SKM-1 treated with dmso at 0.1 percent for 144 hours (cell line): ENCODE measurements around the gene PLSCR3.
"Not testable (repeated sequence)": the region's sequence is repeated elsewhere in the genome, so short reads cannot be mapped to it uniquely, and the experiment has no call there.

Experiments used
- DNase-seq: peaks from one replicate; lab custom pipeline; 2025; ENCODE audit not compliant: unreplicated experiment; lab: John Stamatoyannopoulos, UW

Gene PLSCR3

DNA sequence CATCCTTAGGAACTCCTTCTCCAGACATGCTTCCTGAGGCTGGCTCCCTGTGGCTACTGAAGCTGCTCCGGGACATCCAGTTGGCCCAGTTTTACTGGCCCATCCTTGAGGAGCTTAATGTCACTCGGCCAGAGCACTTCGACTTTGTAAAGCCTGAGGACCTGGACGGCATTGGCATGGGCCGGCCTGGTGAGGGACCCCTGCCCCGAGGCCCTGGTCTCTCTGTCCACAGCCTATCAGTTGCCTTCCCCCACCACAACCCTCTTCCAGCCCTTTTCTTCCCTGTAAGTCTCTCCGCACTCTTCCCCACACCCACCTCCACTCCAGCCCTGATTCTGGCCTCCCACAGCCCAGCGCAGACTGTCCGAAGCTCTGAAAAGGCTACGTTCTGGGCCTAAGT, 11.4 kb downstream of the PLSCR3 start:
- DNase-seq = no peak

DNA sequence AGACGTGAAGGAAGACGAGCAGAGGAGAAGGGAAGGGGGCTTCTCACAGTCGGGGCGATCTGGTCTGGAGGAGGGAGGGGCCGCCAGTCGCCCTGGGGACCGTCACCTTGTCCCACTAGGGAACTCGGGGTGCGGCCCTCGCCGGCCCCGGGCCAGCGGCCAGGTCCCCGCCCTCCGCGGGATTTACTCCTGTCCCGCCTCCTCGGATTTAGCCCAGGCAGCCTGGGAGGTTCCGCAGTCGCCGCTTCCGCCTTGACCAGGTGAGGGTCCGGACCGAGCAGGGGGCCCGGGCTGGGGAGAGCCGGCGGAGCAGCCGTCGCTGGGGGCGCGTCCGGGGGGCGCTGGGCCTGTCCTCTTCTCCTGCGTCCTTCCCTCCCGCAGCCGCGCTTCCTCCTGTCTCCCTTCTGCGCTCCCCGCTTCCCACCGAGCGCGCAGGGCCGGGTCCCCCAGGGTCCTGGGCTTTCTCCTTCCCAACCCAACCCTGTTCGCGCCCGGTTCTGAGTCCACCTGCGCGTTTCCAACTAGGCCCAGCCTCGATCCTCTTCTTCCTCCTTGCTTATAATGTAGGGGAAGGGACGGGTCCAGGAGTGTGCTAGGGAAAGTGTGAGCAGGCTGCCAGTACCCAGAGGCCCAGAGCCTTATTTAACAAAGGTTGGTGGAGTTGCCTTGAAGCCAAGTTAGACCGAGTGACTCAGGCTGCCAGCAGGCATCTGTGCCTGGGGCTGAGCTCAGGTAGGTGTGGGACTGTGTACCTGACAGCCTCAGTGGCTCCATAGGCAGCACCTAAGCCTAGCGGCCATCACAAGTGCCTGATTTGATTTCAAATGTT, 13.3 kb downstream of the PLSCR3 start, which contains the start of gene TNK1:
TSS of gene TNK1 (plus strand) at position 235 of the 829 bp plus-strand sequence. CDS start 1,838 bp downstream, outside the sequence.
- DNase-seq = no peak

DNA sequence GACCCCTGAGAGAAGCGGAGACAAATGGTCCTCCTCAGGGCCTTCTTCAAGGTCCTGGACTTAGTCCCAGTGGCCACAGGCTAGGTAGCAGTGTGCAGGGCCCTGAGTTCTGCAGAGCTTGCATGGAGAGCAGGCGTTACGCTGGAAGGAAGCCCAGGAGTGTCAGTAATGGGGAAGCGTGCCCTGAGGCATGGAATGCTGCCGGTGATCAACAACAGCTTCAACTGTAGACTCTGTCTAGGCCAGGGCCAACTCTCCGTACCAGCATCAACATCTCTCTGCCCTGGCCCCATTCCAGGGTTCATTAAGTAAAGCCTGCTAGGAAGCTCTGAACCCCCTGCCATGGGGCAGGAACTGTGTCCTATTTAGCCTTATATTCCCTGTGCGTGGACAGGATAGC, 14.0 kb downstream of the PLSCR3 start:
- no peak for DNase-seq

DNA sequence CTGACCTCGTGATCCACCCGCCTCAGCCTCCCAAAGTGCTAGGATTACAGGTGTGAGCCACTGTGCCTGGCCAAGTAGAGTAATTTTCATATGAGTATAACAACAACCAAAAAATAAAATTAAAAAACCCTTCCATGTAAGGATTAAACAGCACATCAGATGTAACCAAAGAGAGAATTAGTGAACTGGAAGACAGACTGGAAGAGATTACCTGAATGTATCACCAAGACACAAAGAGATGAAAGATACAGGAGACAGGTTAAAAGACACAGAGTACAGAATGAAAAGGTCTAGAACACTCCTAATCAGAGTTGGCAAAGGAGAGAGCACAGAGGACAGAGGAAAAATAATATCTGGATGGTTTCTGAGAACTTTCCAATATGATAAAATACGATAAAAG, 15.2 kb downstream of the PLSCR3 start:
- no peak for DNase-seq

DNA sequence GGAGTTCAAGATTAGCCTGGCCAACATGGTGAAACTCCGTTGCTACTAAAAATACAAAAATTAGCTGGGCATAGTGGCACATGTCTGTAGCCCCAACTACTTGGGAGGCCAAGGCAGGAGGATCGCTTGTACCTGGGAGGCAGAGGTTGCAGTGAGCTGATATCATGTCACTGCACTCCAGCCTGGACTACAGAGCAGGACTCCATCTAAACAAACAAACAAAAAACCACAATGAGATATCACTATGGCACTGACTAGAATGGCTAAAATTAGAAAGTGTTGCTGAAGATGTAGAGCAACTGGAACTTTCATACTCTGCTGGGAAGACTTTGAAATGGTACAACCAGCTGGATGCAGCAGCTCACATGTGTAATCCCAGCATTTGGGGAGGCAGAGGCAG, 20.0 kb downstream of the PLSCR3 start:
- no peak for DNase-seq

DNA sequence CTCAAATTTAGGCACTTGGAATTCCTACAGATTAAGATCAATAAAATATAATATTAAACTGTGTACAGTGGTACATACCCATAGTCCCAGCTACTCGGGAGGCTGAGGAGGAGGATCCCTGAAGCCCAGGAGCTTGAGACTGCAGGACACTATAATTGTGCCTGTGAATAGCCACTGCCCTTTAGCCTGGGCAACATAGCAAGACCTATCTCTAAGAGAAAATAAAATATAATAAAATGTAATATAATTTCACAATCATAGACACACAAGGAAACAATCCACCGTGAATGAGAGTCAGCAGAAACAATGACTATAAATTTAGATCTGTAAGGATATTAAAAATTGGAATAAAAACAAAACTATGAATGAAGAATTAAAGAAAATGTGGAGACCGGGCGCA, 23.5 kb downstream of the PLSCR3 start:
- DNase-seq = no peak

DNA sequence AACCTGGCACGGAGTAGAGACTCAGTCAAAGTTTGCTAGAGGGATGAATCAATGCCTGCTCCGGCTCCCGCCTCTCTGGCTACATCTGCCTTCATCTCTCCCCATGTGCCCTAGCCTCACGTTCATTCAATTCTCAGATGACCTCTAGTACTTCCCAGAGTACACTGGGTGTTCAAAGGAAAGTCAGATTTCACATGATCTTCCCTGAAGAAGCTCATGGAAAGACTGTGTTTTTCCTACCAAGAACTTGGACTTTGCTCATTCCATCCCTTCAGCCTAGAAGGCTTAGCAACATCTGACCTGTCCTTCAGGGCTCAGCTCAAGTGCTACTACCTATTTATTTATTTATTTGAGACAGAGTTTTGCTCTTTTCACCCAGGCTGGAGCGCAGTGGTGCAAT, 24.5 kb downstream of the PLSCR3 start:
- no peak for DNase-seq

DNA sequence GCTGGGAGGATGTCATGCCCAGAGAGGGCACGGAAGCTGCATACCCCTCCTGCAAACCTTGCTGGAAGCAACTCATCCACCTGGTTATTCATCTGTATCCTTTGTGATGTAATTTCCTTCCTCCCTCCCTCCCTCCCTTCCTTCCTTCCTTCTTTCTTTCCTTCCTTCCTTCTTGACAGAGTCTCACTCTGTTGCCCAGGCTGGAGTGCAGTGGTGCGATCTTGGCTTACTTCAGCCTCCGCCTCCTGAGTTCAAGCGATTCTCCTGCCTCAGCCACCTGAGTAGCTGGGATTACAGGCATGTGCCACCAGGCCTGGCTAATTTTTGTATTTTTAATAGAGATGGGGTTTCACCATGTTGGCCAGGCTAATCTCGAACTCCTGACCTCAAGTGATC, 25.7 kb downstream of the PLSCR3 start:
- DNase-seq = not testable (repeated sequence)

DNA sequence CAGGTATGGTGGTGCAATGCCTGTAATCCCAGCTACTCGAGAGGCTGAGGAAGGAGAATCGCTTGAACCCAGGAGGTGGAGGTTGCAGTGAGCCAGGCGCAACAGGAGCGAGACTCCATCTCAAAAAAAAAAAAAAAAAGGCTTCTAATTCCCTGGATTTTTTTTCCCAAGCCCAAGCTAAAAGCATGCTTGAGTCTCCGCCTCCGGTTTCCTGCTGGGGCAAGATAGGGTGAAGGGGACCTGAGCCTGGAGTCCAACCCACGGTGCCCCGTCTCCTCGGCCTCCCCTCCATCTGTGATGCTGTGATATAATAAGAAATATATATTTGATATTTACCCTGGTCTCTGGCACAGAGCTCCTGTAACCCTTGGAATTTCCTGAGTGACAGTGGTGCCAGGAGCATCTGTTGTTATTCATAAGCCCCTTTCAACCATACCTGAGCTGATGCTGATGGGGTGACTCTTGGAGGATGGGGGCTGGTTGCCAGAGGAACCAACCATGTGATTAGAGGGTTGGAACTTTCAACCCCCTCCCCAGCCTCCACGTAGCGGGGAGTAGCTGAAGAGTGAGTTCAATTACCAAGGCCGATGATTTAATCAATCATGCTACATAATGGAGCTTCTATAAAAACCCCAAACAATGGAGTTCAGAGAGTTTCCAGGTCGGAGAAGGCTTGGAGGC, 26.3 kb downstream of the PLSCR3 start:
- DNase-seq = no peak

DNA sequence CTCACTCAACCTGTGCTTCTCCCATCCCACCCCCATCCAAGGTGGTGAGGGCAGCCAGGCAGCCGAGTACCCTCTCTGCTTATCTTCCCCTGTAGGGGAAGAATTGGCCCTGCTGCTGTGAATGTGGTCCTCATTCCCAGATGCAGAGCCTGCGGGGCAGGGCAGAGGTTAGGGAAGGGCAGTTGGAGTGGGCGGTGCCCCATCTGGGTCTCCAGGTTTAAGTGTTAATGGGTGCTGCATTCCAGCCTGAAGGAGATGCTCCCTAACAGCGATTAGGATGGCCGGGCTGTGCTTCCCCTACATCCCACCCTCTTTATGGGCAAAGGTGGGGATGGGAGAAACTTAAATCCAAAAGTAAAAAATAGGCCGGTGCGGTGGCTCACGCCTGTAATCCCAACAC, 27.2 kb downstream of the PLSCR3 start:
- DNase-seq = no peak

DNA sequence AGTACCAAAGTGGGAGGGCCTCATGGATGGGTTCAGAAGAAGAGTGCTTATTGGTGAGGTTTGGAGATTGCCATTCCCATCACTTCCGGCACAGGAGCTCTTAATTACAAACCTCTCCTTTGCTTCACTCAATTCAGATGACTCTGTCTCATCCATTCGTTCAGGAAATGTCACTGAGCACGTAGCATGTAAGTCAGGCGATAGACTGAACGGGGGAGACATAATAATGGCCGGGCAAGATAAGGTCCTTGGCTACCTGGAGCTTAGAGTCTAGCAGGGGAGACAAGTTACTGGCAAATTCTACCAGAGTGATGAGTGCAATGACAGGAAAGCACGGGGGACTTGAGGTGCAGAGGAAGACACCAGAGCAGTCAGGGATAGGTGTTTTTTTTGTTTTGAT, 28.4 kb downstream of the PLSCR3 start:
- not testable (repeated sequence) for DNase-seq

DNA sequence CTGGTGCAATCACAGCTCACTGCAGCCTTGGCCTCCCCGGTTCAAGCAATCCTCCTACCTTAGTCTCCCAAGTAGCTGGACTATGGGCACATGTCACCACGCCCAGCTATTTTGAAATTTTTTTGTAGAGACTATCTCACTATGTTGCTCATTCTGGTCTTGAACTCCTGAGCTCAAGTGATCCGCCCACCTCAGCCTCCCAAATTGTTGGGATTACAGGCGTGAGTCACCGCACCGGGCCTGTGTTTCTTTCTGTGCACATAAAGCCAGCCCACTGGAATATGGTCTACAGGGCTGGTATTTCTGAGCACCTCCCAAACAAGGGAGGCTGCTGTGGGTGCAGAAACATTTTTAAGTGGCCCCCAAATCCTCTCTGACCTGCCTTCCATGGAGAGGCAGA, 31.0 kb downstream of the PLSCR3 start:
- no peak for DNase-seq

DNA sequence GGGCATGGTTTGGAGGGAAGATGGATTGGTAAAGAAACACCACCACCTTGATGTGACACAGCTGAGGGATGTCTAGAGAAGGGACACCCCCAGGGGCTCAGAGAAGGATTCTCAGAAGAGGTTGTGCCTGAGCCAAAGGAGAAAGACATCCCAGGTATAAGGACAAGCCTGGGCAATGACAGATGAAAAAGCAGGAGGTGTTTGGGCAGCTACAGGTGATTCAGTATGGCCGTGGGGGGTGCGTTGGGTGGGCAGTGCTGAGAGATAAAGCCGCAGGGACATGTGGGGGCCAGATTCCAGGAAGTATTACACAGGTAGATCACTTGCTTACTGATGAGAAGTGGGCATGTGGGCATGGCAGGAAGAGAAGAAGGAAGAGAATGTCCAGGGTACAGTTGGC, 32.4 kb downstream of the PLSCR3 start:
- DNase-seq = no peak

DNA sequence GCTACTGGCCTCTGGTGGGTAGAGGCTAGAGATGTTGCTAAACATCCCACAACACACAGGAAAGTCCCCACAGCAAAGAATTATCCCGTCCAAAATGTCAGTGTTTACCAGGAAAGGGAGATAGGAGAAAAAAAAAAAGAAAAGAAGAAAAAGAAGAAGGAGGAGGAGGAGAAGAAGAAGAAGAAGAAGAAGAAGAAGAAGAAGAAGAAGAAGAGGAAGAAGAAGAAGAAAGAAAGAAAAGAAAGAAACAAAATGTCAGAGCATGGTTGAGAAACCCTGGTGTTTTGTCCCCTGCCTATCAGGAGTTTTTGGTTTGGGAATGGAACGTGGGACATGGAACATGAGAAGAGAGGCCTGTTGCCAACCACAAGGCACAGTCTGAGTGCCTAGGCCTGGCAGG, 36.9 kb downstream of the PLSCR3 start:
- DNase-seq = no peak

DNA sequence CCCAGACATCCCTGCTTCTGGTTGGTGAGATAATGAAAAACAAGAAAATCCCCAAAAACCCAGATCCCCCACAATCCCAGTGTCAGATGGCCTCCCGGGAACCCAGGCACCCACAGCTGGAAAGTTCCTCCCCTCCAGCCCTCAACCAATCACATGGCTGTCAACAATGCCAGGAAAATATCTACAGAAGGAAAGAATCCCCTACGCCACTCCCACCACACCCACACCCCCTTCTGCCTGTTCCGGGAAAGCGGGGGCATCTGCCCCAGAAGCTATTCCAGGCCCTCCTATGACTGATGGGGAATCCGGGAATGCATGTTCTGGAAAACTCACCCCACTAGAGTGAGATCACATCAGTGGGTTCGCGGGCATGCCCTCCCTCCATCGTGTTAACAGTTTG, 37.6 kb downstream of the PLSCR3 start:
- no peak for DNase-seq

DNA sequence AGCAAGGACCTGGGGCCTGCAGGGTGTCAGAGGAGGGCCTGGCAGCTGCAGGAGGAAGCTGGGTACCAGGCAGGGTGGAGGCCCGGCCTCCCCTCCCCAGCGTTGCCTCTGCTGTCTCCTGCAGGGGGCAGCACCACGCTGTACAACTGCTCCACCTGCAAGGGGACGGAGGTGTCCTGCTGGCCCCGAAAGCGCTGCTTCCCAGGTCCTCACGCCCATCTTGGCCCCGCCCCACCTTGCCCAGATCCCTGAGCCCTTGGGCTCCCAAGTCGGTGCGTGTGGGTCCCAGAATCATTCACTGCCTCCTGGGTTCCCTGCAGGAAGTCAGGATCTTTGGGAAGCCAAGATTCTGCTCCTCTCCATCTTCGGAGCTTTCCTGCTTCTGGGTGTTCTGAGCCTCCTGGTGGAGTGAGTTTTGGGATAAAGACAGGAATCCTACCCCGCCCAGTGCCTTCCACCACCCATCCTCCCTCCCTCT, 38.2 kb downstream of the PLSCR3 start:
- DNase-seq = peak; percentile 57

DNA sequence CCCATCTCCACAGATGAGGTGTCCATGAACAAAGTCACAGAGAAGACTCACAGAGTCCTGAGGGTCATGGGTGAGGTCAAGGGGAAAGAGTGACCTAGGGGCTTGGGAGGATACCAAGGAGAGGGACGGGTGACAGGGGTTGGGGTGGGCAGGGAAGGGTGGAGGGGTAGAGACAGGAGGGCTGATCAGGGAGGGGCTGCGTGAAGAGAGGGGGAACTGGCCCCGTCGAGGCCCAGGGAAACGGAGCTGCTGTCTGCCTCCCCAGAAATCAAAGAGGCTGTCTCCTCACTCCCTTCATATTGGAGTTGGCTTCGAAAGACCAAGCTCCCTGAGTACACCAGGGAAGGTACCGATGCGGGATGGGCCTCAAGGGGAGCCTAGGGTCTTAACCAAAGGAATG, 38.8 kb downstream of the PLSCR3 start:
- no peak for DNase-seq

DNA sequence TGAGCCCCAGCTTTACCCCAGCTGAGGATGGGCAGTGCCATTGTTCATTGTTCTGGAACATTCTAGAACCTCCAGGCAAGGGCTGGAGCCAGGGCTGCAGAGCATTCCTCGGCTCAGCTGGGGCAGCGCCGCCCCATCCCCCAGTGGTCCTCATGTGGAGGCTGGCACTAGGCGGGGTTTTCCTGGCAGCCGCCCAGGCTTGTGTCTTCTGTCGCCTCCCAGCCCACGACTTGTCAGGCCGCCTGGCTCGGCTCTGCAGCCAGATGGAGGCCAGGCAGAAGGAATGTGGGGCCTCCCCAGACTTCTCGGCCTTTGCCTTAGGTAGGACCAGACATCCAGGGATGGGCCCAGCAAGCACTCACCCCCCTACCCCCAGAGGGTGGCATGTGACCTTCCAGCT, 39.3 kb downstream of the PLSCR3 start, which contains the start of gene TMEM95:
TSS of gene TMEM95 (plus strand) at position 104 of the 400 bp plus-strand sequence. CDS start at position 153, 49 bp downstream.
- DNase-seq = no peak

DNA sequence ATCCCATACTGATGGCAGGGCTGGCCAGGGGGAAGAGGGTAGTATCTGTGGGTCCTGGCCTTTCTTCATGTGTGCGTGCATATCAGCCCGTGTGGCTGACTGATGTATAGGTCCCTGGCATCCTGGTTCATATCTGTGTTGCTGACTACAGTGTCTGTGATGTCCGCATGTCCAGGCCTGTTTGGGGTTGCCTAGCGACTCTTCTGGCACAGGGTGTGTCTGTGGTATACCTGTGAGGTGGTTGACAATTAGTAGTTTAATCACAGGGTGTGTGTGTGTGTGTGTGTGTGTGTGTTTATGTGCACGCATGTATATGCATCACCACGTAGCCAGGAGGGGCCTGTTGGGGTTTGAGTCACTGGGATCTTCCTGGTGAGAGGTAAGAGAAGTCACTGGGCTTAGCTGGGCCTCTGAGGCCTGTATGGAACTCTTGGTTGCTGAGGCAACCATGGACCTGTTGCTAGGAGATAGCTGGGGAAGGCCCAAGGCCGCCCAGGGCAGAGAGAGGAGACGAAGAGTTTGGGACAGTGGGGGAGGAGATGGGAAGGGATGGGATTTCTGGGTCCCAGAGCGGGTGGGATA, 40.0 kb downstream of the PLSCR3 start:
- DNase-seq = no peak

DNA sequence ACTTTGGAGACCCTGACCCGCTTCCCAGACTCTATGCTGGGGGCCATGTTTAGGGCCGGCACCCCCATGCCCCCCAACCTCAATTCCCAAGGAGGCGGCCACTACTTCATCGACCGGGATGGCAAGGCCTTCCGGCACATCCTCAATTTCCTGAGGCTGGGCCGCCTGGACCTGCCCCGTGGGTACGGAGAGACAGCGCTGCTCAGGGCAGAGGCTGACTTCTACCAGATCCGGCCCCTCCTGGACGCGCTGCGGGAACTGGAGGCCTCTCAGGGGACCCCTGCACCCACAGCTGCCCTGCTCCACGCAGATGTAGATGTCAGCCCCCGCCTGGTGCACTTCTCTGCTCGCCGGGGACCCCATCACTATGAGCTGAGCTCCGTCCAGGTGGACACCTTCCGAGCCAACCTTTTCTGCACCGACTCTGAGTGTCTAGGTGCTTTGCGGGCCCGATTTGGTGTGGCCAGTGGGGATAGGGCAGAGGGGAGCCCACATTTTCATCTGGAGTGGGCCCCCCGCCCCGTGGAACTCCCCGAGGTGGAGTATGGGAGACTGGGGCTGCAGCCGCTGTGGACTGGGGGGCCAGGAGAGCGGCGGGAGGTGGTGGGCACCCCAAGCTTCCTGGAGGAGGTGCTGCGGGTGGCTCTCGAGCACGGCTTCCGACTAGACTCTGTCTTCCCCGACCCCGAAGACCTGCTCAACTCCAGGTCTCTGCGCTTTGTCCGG, 41.3 kb downstream of the PLSCR3 start:
- no peak for DNase-seq

DNA sequence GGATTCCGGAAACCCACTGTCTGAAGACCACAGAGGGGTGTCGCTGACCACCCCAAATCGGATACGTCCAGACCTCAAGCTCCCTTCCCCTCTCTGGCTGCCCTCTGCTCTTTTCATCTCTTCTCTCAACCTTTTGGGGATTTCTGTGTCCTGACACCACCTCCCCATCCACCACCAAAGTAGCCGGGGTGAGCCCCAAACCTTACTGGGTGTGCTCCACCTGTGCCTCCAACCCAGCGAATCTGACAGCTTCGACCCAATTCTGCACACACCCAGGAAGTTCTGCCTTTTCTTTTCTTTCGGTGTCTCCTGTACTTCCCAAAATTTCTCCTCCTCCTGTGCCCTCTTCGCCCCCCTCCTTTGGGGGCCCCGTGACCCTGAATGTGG, 41.8 kb downstream of the PLSCR3 start:
- DNase-seq = no peak
